H1 (cell line): ENCODE measurements around the gene NTNG2. TPM values are rescaled to one million over a fixed set of nuclear protein-coding genes. Genes with fewer than 3 reads are reported as not detected.

Experiments used
- CHD1 ChIP-seq: IDR thresholded peaks from 2 replicates; pipeline ENCODE4 v1.6.1; 2012; ENCODE audit warnings: low read depth, low read length, improper control_type of control experiment
- CHD2 ChIP-seq: IDR thresholded peaks from 2 replicates; pipeline ENCODE4 v1.6.1; 2012; ENCODE audit warnings: low read length, improper control_type of control experiment
- KDM1A ChIP-seq: fragments of 200-600, 300-600 bp; sonication (generic); IDR thresholded peaks from 2 replicates; pipeline ENCODE4 v1.7.1; 2016; ENCODE audit warnings: mild to moderate bottlenecking, low read length, borderline replicate concordance
- NANOG ChIP-seq: IDR thresholded peaks from 2 replicates; pipeline ENCODE4 v1.6.1; 2011; ENCODE audit warnings: low read length, low read depth, mild to moderate bottlenecking, inconsistent platforms; ENCODE audit not compliant: insufficient read depth, poor library complexity, severe bottlenecking
- NRF1 ChIP-seq: IDR thresholded peaks from 2 replicates; pipeline ENCODE4 v1.6.1; 2011; ENCODE audit warnings: mild to moderate bottlenecking, low read depth, low read length, improper control_type of control experiment
- PHF8 ChIP-seq: fragments of 200-600 bp; sonication (generic); conservative IDR thresholded peaks from 2 replicates; pipeline ENCODE4 v1.7.1; 2012; ENCODE audit warnings: low read depth, mild to moderate bottlenecking, inconsistent platforms, low read length, moderate library complexity
- TAF7 ChIP-seq: optimal IDR thresholded peaks from 2 replicates; pipeline ENCODE3; 2011; ENCODE audit warnings: low read depth, mild to moderate bottlenecking, inconsistent platforms, low read length, moderate library complexity, borderline replicate concordance
- polyA plus RNA-seq, 7 experiments: library from polyadenylated mRNA; depleted of rRNA in 3 of 7; stranded (reverse) in 5 of 7; unstranded in 2 of 7; fragments of >200 nt in 5 of 7; fragments of 200-250 nt in 2 of 7; gene quantifications; 1 replicate in 5 of 7; 2 replicates in 1 of 7; 4 replicates in 1 of 7; pipeline versions ENCODE4 v1.2.1 to v1.2.3, GENCODE V29; 2011 to 2013; ENCODE audit warnings: missing spikeins in 2 of 7, mixed read lengths in 2 of 7
- total RNA-seq: library from RNA; stranded (reverse); fragmentation: NEBNext Ultra II Directional; extraction: Animal tissue kit (Norgen Biotek cat#: 25700); gene quantifications from 2 replicates; pipeline ENCODE4 v1.2.1, GENCODE V29; 2021

Gene NTNG2
- total and polyA plus RNA-seq, 2 of the 8 experiments (the other 6 are each of a cell fraction or from before 2014, with no cell fraction given) = 1.4 to 1.5 TPM

DNA sequence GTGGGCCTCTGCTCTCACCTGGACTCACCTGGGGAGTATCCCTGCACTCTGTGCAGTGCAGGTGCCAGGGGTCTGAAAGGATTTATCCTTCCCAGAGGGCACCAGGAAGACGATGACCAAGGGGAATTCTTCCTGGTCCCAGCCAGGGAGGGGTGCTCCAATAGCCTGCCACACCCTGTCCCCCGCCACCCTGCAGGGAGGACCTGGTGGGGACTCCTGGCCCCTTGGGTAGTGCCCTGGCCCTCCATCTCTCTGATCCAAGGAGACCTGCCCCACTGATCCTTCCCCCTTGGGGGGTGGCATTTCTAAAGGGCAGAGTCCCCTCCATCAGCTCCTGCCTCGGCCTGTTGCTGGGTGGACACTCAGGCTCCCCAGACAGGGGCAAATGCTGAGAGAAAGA is 70.7 kb downstream of the NTNG2 start (continued):
- TF ChIP-seq NRF1 = no peak
- no peak for TF ChIP-seq TAF7
- no peak for TF ChIP-seq NANOG
- TF ChIP-seq PHF8 = no peak
- no peak for TF ChIP-seq CHD1
- no peak for TF ChIP-seq CHD2
- no peak for TF ChIP-seq KDM1A
